Measurements from ENCODE around the gene HOXD11. TPM values are rescaled to one million over a fixed set of nuclear protein-coding genes. Genes with fewer than 3 reads are reported as not detected.

HOXD11 gene
- total RNA-seq, 1 donor from 2014 or later = not detected

DNA sequence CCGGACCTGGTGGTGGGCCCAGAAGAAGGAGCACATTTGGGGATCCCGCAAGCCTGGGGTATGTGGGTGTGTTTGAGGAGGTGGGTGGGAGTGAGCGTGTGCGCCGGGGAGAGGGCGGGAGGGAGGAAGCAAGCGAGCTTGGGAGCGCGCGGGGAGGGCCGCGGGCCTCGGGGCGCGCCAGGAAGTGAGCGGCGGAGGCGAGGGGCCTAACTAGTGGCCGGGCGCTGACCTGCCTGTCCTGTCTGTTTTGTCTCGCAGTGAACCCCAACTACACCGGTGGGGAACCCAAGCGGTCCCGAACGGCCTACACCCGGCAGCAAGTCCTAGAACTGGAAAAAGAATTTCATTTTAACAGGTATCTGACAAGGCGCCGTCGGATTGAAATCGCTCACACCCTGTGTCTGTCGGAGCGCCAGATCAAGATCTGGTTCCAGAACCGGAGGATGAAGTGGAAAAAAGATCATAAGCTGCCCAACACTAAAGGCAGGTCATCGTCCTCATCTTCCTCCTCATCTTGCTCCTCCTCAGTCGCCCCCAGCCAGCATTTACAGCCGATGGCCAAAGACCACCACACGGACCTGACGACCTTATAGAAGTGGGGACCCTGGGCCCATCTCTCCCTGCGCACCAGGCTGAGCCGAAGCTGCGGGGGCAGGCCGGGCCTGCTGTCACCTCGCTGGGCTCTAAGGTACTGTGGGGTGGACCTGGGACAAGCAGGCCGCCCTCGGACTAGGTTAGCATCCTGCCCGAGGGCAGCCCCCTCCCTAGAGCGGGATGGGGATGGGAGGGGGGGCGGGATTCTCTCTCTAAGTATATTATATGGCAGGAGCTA, 45.5 kb downstream of the HOXD11 start:
- peak; percentile 46 for DNase-seq (ENCODE audit: low spot score)
- intact Hi-C loops (cut with DNase I) = no loop called here

DNA sequence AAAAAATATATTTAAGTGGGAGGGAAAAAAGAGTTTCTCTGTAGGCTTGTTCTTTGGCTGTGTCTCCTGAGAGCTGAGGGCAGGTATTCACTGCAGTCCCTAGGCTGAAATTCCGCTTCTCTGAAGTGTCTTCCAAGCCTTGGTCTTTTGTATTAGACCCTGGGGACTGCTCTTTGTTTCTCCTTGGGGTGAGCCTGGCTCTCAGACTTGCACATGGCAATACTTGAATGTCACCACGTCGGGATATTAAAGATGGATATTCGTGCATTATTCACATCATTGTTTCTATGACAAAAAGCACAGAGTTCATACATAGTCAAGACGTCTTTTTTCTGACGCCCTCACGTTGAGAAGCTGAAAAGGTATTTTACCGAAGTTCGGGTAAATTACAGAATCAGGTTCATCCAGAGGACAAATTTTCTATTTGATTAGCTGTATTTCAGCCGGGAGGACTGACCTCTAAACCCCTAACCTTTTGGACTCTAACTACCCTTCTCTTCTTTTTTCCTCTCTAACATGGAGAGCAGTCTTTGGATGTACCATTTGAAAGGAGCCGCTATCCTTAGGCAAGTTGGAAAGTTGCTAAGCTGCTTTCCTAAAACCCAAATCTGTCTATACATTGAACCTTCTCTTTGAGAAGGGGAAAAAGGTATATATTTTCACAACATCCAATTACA, 47.6 kb downstream of the HOXD11 start:
- intact Hi-C loops (cut with DNase I) = no loop called here
- DNase-seq (ENCODE audit: low spot score) = no peak

DNA sequence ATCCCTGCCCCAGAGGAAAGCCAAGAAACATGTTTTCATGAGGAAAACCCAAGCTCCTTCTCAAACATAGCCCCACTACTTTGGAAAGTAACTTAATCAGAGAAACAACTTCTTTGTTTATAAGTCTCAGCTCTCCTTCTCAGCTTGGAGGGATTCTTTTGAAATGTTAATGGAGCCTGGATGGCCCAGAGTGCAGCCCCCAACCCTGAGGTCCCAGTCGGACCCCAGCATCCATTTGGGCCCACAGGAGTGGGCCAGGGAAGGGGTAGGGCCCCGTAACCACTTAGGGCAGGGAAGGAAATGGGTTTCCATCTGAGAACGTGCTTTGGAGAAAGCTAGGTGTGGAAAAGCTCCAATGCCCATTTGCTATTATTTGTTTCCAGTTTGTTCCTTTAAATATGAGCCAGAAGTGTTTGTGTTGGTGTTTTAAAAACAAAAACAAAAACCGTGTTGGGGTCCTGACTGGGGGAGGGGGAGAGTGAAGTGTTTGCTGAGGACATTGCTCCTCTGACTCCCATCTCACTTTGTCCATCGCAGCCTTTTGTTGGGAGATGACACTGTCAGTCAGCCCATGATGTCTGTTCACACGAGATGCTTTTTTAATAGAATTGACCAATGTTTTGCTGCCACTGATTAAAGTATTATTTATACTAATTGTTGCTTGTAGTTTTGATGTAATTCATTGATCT, 48.4 kb downstream of the HOXD11 start:
- DNase-seq (ENCODE audit: low spot score) = no peak
- intact Hi-C loops (cut with DNase I) = loop anchor here (2.0 kb wide), 1 partner anchor 15 kb away; no protein-coding TSS in a partner anchor

DNA sequence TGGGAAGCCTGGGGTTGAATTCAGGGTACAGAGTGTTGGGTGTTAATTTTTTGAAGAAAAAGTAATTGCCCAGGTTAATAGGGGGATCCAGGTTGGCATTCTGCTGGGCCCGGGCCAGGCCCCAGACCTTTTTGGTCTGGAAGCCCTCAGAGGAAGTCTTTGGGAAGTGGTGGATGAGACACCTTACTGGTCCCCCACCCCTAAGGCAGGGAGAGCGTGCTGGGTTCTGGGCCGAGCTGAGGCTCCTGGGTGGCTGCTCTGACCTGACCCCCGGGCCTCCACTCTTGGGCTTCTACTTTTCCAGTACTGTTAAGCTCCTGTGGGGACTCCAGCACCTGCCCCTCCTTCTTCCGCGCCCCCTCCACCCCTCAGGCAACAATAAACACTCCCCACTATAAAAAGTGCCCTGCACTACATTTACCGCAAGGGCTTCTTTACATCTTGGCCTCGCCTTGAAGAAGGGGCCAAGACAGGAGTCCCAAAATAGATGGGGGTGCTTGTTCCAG, 49.3 kb downstream of the HOXD11 start:
- intact Hi-C loops (cut with DNase I) = loop anchor here (2.0 kb wide), 1 partner anchor 14 kb away; no protein-coding TSS in a partner anchor
- DNase-seq (ENCODE audit: low spot score) = peak; percentile 33

DNA sequence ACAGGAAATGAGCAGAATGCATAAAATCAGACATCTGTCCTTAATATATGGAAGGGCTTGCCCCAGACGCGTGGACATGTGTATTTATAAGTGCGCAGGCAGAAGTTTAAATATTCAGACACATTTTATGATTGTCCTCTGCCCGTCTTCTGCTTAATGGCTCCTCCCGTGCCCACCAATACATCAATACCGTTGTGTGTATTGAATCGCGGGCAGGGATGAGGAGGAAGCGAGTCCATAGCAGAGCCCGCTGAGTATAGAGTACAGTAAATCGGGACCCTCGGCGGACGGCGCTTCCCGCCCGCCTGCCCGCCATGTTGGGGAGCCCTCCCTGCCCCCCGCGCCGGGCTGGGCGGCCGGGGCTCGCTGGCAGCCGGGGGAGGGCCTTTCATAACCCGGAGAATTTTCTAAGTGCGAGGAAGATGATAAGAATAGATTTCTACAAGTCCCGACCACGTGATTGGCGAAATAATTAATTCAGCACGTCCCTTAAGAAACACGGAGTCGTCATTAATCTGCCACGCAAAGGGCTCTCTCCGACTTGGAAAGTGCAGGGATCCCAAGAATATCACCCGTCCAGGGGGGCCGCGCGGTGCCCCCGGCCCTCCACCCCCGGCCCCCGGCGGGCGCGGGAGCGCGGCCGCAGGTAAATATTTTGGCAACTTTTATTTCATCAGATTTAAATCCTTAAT, 49.9 kb downstream of the HOXD11 start, which contains the start of gene HOXD3:
Gene HOXD3, plus strand, starts transcription at position 501 of the 692 bp plus-strand sequence. CDS start 11,808 bp downstream, outside the sequence.
- DNase-seq (ENCODE audit: low spot score) = no peak
- intact Hi-C loops (cut with DNase I) = loop anchor here (2.0 kb wide), 1 partner anchor 14 kb away; no protein-coding TSS in a partner anchor

DNA sequence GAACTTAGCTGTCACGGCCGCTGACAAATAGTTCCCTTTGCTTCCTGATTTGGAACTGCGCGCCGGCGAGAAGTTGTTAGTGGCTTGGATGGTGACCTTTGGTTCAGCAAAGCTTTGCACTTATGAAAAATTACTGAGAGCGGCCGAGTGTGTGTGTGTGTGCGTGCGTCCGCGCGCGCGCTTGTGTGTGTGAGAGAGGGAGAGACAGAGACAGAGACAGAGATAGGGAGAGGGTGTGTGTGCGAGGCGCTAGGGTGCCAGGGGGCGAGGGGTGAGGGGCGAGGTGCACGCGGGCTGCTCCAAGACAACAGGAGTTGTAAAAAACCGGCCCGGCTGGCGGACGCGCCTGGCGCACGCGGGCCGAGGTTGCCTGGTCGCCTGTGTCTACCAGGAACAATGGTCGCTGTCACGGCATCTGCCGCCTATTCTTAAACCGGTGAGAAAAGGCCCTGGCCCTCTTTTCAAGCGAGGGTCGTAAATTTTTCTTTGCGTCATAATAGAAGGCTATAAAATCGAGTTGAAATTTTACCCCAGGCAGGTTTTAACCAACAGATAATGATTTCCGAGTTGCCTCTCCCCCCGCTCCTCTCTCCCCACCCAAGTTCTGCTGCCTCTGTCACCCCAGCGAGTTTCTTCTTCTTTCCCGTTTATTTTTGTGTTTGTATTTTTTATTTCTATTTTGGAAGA, 50.6 kb downstream of the HOXD11 start:
- intact Hi-C loops (cut with DNase I) = loop anchor here (2.0 kb wide), 1 partner anchor 13 kb away; no protein-coding TSS in a partner anchor
- DNase-seq (ENCODE audit: low spot score) = no peak

DNA sequence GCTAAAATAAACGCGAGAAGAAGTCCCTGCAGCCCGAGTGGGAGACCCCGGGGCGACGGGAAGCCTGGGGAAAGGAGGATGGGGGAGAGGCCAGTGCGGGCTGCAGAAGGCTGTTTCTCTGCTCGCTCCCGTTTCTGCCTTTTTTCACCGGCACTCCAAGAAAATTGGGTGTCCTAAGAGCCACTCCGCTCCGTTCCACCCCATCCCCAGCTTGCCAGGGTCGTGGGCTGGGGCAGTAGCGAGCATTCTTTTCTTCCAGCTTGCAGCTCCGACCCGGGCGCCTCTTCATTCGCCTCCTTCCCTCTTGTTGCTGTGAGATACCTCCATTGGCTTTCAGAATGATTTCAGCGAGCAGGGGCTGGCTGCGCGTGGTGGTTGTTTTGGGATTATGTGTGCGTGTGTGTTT, 51.1 kb downstream of the HOXD11 start:
- intact Hi-C loops (cut with DNase I) = no loop called here
- DNase-seq (ENCODE audit: low spot score) = no peak

DNA sequence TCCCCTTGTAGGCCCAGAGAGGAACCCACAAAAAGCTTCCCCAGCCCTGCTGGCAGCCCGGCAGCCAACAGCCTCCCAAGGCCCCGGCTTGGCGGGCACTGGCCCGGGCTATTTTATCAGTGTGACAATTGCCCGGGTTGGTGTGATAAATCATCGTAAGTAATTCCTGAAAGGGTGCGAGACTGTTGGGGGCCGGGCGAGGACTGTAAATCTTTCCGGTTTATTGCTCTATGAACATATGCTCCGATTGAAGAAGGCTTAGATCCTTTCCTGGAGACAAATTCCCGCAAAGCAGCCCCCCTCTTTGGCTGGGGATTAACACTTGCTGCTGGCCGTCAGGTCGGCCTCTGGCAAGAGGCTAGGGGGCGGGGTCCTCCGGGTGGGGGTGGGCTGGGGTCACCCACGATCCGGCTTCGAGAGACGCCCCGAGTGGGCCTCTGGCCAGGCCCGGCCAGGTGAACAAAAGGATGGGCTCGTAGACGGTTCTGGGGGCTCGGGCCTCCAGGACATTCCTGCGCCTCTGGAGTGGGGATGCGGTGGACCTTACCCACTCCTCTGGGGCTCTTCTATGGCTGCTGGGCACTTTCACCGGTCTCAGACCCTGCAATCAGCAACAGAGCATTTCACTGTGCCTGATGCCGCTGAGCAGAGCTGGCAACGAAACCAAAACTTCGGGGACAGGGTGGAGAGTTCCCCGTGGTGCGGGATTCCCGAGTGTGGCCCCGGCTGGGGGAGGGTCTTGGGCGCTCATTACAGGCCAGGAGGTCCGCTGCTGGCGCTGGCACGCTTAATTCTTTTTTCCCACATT, 52.0 kb downstream of the HOXD11 start:
- intact Hi-C loops (cut with DNase I) = no loop called here
- no peak for DNase-seq (ENCODE audit: low spot score)

Small RNA genes lying within 50 kb of the gene (microRNA-seq; reads per million reads assigned to microRNA genes)
- 3,657 reads per million, percentile 90 among the genes with 10 or more reads in this experiment for gene MIR10B

Other genes starting within 250 kb of the HOXD11 start
- gene LNPK, start 105.0 kb upstream of the HOXD11 start, total RNA-seq = 44.0 TPM
- not detected for gene EVX2, start 23.3 kb upstream of the HOXD11 start, total RNA-seq
- not detected for gene HOXD13, start 14.6 kb upstream of the HOXD11 start, total RNA-seq
- not detected for gene HOXD12, start 7.5 kb upstream of the HOXD11 start, total RNA-seq
- gene HOXD10, start 9.5 kb downstream of the HOXD11 start, total RNA-seq = 0.16 TPM
- gene HOXD9, start 15.4 kb downstream of the HOXD11 start, total RNA-seq = not detected
- gene HOXD8, start 22.4 kb downstream of the HOXD11 start, total RNA-seq = 1.1 TPM
- gene HOXD4, start 44.3 kb downstream of the HOXD11 start, total RNA-seq = 0.70 TPM
- gene HOXD3, start 50.0 kb downstream of the HOXD11 start, total RNA-seq = 1.0 TPM
- 0.59 TPM for gene HOXD1, start 81.4 kb downstream of the HOXD11 start, total RNA-seq
- 44.1 TPM for gene MTX2, start 162.2 kb downstream of the HOXD11 start, total RNA-seq